NB4 (cell line): ENCODE measurements around the gene SAFB.

Experiments
- POLR2A ChIP-seq: IDR thresholded peaks from 2 replicates; pipeline ENCODE4 v1.6.1; 2011; ENCODE audit warnings: mild to moderate bottlenecking; ENCODE audit not compliant: insufficient read length; ENCODE audit errors: extremely low read depth
- TF ChIP-seq, protein P1 (sequence below): IDR thresholded peaks from one replicate; pipeline ENCODE4 v1.5.1; 2012; ENCODE audit warnings: low read depth, low read length
- TF ChIP-seq, protein P2 (sequence below): IDR thresholded peaks from 2 replicates; pipeline ENCODE4 v1.6.1; 2011; ENCODE audit warnings: low read depth, low read length

DNA sequence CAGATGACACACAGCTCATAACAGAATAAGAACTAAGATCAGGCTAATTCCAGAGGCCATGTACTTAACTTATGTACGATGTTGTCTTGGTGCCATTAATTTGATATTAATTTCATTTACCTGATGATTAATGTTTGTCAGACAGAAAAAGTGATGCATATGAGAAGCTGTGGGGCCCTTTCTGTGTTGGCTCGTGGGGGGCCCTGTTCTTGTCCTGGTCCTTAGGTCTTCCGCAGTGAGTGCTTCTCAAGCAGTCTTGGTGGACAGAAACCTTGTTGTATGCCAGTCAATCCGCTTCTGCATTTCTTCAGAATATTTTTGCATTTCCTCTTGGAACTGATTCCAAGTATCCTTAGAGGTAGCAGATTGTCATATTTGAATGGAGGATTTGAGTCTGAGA lies 20.2 kb downstream of the SAFB start:
- TF ChIP-seq, protein P1, sequence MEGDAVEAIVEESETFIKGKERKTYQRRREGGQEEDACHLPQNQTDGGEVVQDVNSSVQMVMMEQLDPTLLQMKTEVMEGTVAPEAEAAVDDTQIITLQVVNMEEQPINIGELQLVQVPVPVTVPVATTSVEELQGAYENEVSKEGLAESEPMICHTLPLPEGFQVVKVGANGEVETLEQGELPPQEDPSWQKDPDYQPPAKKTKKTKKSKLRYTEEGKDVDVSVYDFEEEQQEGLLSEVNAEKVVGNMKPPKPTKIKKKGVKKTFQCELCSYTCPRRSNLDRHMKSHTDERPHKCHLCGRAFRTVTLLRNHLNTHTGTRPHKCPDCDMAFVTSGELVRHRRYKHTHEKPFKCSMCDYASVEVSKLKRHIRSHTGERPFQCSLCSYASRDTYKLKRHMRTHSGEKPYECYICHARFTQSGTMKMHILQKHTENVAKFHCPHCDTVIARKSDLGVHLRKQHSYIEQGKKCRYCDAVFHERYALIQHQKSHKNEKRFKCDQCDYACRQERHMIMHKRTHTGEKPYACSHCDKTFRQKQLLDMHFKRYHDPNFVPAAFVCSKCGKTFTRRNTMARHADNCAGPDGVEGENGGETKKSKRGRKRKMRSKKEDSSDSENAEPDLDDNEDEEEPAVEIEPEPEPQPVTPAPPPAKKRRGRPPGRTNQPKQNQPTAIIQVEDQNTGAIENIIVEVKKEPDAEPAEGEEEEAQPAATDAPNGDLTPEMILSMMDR: no peak
- no peak for TF ChIP-seq POLR2A
- TF ChIP-seq, protein P2, sequence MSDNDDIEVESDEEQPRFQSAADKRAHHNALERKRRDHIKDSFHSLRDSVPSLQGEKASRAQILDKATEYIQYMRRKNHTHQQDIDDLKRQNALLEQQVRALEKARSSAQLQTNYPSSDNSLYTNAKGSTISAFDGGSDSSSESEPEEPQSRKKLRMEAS: no peak
